IPS DF 6.9 (cell line): Measurements from ENCODE around the gene FYN.
"Not testable (repeated sequence)": the region's sequence is repeated elsewhere in the genome, so short reads cannot be mapped to it uniquely, and the experiment has no call there.

Source experiments
- DNase-seq: peaks from one replicate; pipeline ENCODE4 v3.0.0-alpha.2; 2013; ENCODE audit warnings: low read depth, low spot score
- H3K27ac ChIP-seq: one replicate; pipeline ENCODE4 v1.5.1; 2013; ENCODE audit warnings: low read length, control low read depth
- H3K27me3 ChIP-seq: 2 replicates; pipeline ENCODE4 v1.6.1; 2013; ENCODE audit warnings: mild to moderate bottlenecking, low read length; ENCODE audit not compliant: control insufficient read depth, insufficient read depth
- H3K36me3 ChIP-seq: 2 replicates; pipeline ENCODE4 v1.6.1; 2013; ENCODE audit warnings: low read length; ENCODE audit not compliant: control insufficient read depth, insufficient read depth
- H3K4me1 ChIP-seq: 2 replicates; pipeline ENCODE4 v1.6.1; 2013; ENCODE audit warnings: low read length; ENCODE audit not compliant: control insufficient read depth, insufficient read depth
- H3K4me3 ChIP-seq: 2 replicates; pipeline ENCODE4 v1.5.1; 2013; ENCODE audit warnings: mild to moderate bottlenecking, low read length
- H3K9me3 ChIP-seq: 2 replicates; pipeline ENCODE4 v1.6.1; 2013; ENCODE audit warnings: low read length, inconsistent platforms; ENCODE audit not compliant: control insufficient read depth, insufficient read depth
- WGBS: extraction: QIAGEN DNeasy Blood & Tissue Kit; methylation state at CpG from one replicate; pipeline ENCODE4 v1.1.7; 2013; ENCODE audit warnings: mixed read lengths, missing lambda C conversion rate; ENCODE audit not compliant: insufficient read length, insufficient coverage; 5-methylcytosine and 5-hydroxymethylcytosine counted together

FYN gene

GRCh38 chr6:111680811-111681609 lies 192.2 kb downstream of the FYN start:
- not testable (repeated sequence) for DNase-seq, H3K4me3 ChIP-seq, H3K27me3 ChIP-seq, H3K27ac ChIP-seq, H3K9me3 ChIP-seq, H3K4me1 ChIP-seq, H3K36me3 ChIP-seq
- WGBS: no CpG with 5 or more reads among the region's 6 CpGs

GRCh38 chr6:111680015-111680712 lies 193.1 kb downstream of the FYN start:
- H3K36me3 ChIP-seq: no peaks in the 10 kb centered on the region
- H3K4me3 ChIP-seq: no peak overlapping the region
- no peaks in the 10 kb centered on the region for H3K9me3 ChIP-seq
- H3K27me3 ChIP-seq: no peaks in the 10 kb centered on the region
- WGBS: no CpG with 5 or more reads among the region's 7 CpGs
- no peak overlapping the region for H3K27ac ChIP-seq
- peaks cover 3% of the 10 kb centered on the region; the same call in 1 of the 2 replicates for H3K4me1 ChIP-seq
- no peak for DNase-seq

GRCh38 chr6:111679126-111679858 lies 194.0 kb downstream of the FYN start:
- no peak for DNase-seq
- Histone ChIP-seq H3K27ac (no peak overlapping the region), H3K9me3 (no peaks in the 10 kb centered on the region), H3K4me3 (no peak overlapping the region), H3K27me3 (no peaks in the 10 kb centered on the region), H3K4me1 (peaks cover 3% of the 10 kb centered on the region; the same call in 1 of the 2 replicates), H3K36me3 (0 out of 2 replicates have a peak, but pooled peaks cover under 1% of the 10 kb centered on the region)
- no CpG with 5 or more reads among the region's 5 CpGs for WGBS

- H3K4me1 ChIP-seq: peaks cover 3% of the 10 kb centered on the region; the same call in 1 of the 2 replicates
- H3K36me3 ChIP-seq: 0 out of 2 replicates have a peak, but pooled peaks cover 4% of the 10 kb centered on the region
- no peaks in the 10 kb centered on the region for H3K9me3 ChIP-seq
- H3K27me3 ChIP-seq: no peaks in the 10 kb centered on the region
- no peak overlapping the region for H3K4me3 ChIP-seq
- no CpG with 5 or more reads among the region's 3 CpGs for WGBS
- DNase-seq: no peak
- H3K27ac ChIP-seq: no peak overlapping the region
Measured at GRCh38 chr6:111677249-111677990, 195.8 kb downstream of the FYN start.

GRCh38 chr6:111676383-111676782 lies 196.9 kb downstream of the FYN start:
- H3K9me3 ChIP-seq: no peaks in the 10 kb centered on the region
- no peaks in the 10 kb centered on the region for H3K27me3 ChIP-seq
- DNase-seq: no peak
- peaks cover 7% of the 10 kb centered on the region; the same call in 1 of the 2 replicates for H3K36me3 ChIP-seq
- H3K4me3 ChIP-seq: no peak overlapping the region
- no CpG with 5 or more reads among the region's 2 CpGs for WGBS
- no peak overlapping the region for H3K27ac ChIP-seq
- H3K4me1 ChIP-seq: peaks cover 5% of the 10 kb centered on the region; the same call in 1 of the 2 replicates

GRCh38 chr6:111674883-111675282 lies 198.4 kb downstream of the FYN start:
- Histone ChIP-seq H3K9me3 (no peaks in the 10 kb centered on the region), H3K27me3 (no peaks in the 10 kb centered on the region), H3K36me3 (peaks cover 7% of the 10 kb centered on the region; the same call in 1 of the 2 replicates), H3K4me1 (peaks cover 5% of the 10 kb centered on the region; the same call in 1 of the 2 replicates), H3K27ac (no peak overlapping the region), H3K4me3 (no peak overlapping the region)
- no peak for DNase-seq
- WGBS: no CpG with 5 or more reads among the region's 1 CpG

- Histone ChIP-seq H3K27ac (no peak overlapping the region), H3K36me3 (peaks cover 7% of the 10 kb centered on the region; the same call in 1 of the 2 replicates), H3K4me3 (no peak overlapping the region), H3K9me3 (no peaks in the 10 kb centered on the region), H3K27me3 (no peaks in the 10 kb centered on the region), H3K4me1 (peaks cover 5% of the 10 kb centered on the region; the same call in 1 of the 2 replicates)
- WGBS: no CpG with 5 or more reads among the region's 4 CpGs
- DNase-seq: no peak
Measured at GRCh38 chr6:111674413-111674812, 198.8 kb downstream of the FYN start.

GRCh38 chr6:111673937-111674336 lies 199.3 kb downstream of the FYN start:
- H3K4me3 ChIP-seq: no peak overlapping the region
- no peaks in the 10 kb centered on the region for H3K27me3 ChIP-seq
- no peak overlapping the region for H3K27ac ChIP-seq
- no peak for DNase-seq
- peaks cover 7% of the 10 kb centered on the region; the same call in 1 of the 2 replicates for H3K36me3 ChIP-seq
- peaks cover 5% of the 10 kb centered on the region; the same call in 1 of the 2 replicates for H3K4me1 ChIP-seq
- H3K9me3 ChIP-seq: no peaks in the 10 kb centered on the region

- peaks cover 5% of the 10 kb centered on the region; the same call in 1 of the 2 replicates for H3K4me1 ChIP-seq
- no CpG with 5 or more reads among the region's 8 CpGs for WGBS
- H3K9me3 ChIP-seq: no peaks in the 10 kb centered on the region
- peaks cover 7% of the 10 kb centered on the region; the same call in 1 of the 2 replicates for H3K36me3 ChIP-seq
- DNase-seq: no peak
- H3K4me3 ChIP-seq: no peak overlapping the region
- no peaks in the 10 kb centered on the region for H3K27me3 ChIP-seq
- H3K27ac ChIP-seq: no peak overlapping the region
Measured at GRCh38 chr6:111673532-111673931, 199.7 kb downstream of the FYN start.
